ENCODE data around the gene SOST.

DNA sequence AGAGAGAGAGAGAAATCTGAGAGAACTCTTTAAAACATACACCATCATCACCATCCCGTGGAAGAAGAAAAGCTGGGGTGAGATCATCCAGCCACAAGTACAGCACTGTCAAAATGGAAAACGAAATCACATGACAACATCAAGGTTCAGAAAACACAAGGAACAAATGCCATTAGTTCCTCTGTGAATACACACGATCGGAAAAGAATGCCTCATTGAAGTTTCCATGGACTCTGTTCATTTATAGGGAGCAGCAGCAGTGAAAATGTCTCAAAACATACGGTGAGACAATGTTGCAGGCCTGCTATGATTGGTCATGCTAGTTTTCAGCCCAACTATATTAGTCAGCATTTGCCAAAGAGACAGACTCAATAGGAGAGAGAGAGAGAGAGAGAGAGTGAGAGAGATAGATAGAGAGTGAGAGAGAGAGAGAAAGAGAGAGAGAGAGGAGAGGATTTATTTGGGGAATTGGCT is 26.1 kb upstream of the SOST start:
- TF ChIP-seq, protein P1, sequence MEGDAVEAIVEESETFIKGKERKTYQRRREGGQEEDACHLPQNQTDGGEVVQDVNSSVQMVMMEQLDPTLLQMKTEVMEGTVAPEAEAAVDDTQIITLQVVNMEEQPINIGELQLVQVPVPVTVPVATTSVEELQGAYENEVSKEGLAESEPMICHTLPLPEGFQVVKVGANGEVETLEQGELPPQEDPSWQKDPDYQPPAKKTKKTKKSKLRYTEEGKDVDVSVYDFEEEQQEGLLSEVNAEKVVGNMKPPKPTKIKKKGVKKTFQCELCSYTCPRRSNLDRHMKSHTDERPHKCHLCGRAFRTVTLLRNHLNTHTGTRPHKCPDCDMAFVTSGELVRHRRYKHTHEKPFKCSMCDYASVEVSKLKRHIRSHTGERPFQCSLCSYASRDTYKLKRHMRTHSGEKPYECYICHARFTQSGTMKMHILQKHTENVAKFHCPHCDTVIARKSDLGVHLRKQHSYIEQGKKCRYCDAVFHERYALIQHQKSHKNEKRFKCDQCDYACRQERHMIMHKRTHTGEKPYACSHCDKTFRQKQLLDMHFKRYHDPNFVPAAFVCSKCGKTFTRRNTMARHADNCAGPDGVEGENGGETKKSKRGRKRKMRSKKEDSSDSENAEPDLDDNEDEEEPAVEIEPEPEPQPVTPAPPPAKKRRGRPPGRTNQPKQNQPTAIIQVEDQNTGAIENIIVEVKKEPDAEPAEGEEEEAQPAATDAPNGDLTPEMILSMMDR (IDR thresholded peaks at IDR 0.05), result no peak
- TF ChIP-seq POLR2A (IDR thresholded peaks at IDR 0.05), result no peak
